ENCODE measurements around the gene GABRD. TPM values are rescaled to one million over a fixed set of nuclear protein-coding genes. Genes with fewer than 3 reads are reported as not detected.
A peak's percentile ranks its signal among the peaks of the same experiment; 100 is the strongest.

The GABRD gene
- total and polyA plus RNA-seq, 2 of the 13 experiments (the other 11 are each of a cell fraction or from before 2014, with no cell fraction given) = not detected

GRCh38 chr1:2049718-2050431, 30.7 kb downstream of the GABRD start, which contains the start of gene PRKCZ (continued):
- no peak for TF ChIP-seq AHDC1 (CRISPR knock-in tag; IDR thresholded peaks at IDR 0.05; ENCODE audit: borderline replicate concordance)
- TF ChIP-seq MAFF (IDR thresholded peaks at IDR 0.05; ENCODE audit: low read depth, low read length) = no peak
- peak; percentile 4; the same call in 1 of the 2 replicates for TF ChIP-seq ZNF512B (CRISPR knock-in tag; IDR thresholded peaks at IDR 0.05; ENCODE audit: borderline replicate concordance)
- TF ChIP-seq ZNF34 (CRISPR knock-in tag; IDR thresholded peaks at IDR 0.05; ENCODE audit: borderline replicate concordance) = no peak
- peak; percentile 62 for TF ChIP-seq UBTF (CRISPR knock-in tag; IDR thresholded peaks at IDR 0.05)
- TF ChIP-seq ZNF550 (CRISPR knock-in tag; IDR thresholded peaks at IDR 0.05; ENCODE audit: borderline replicate concordance) = no peak
- no peak for TF ChIP-seq SNAI1 (CRISPR knock-in tag; IDR thresholded peaks at IDR 0.05; ENCODE audit: borderline replicate concordance)
- TF ChIP-seq ZNF234 (CRISPR knock-in tag; conservative IDR thresholded peaks at IDR 0.05) = 0 out of 2 replicates have a peak, but pooled peaks have one; percentile 25
- TF ChIP-seq GLI4 (CRISPR knock-in tag; IDR thresholded peaks at IDR 0.05; ENCODE audit: borderline replicate concordance) = 0 out of 2 replicates have a peak, but pooled peaks have one; percentile 68
- TF ChIP-seq CREB1 (IDR thresholded peaks at IDR 0.05) = peak; percentile 30; the same call in 1 of the 2 replicates
- TF ChIP-seq CREB1 (CRISPR knock-in tag; IDR thresholded peaks at IDR 0.05) = no peak
- no peak for TF ChIP-seq ZBTB10 (CRISPR knock-in tag; IDR thresholded peaks at IDR 0.05; ENCODE audit: borderline replicate concordance)
- peak; percentile 79 for TF ChIP-seq KDM2A (CRISPR knock-in tag; IDR thresholded peaks at IDR 0.05; ENCODE audit: borderline replicate concordance, low read depth)
- no peak for TF ChIP-seq PLRG1 (conservative IDR thresholded peaks at IDR 0.05)
- peak; percentile 76; the same call in 1 of the 2 replicates for TF ChIP-seq MTA1 (CRISPR knock-in tag; IDR thresholded peaks at IDR 0.05; ENCODE audit: borderline replicate concordance)

Measured in HepG2 (cell line).